ENCODE measurements around the gene GSX2.

The GSX2 gene

GRCh38 chr4:54074381-54074780, 25.6 kb upstream of the GSX2 start:
- no peak for TF ChIP-seq CTCF (IDR thresholded peaks at IDR 0.05; ENCODE audit: borderline replicate concordance, control extremely low read depth, extremely low read depth, insufficient read depth, missing control alignments)
- no peak for DNase-seq (ENCODE audit: low spot score)
- in situ Hi-C loops (cut with MboI; ENCODE audit: low sequenced_read_pairs, unreplicated experiment): no loop called here

- no peak for TF ChIP-seq CTCF (IDR thresholded peaks at IDR 0.05; ENCODE audit: borderline replicate concordance, control extremely low read depth, extremely low read depth, insufficient read depth, missing control alignments)
- in situ Hi-C loops (cut with MboI; ENCODE audit: low sequenced_read_pairs, unreplicated experiment): no loop called here
- no peak for DNase-seq (ENCODE audit: low spot score)
Measured at GRCh38 chr4:54076673-54077072, 23.3 kb upstream of the GSX2 start.

GRCh38 chr4:54077812-54078211, 22.2 kb upstream of the GSX2 start:
- TF ChIP-seq CTCF (IDR thresholded peaks at IDR 0.05; ENCODE audit: borderline replicate concordance, control extremely low read depth, extremely low read depth, insufficient read depth, missing control alignments): no peak
- in situ Hi-C loops (cut with MboI; ENCODE audit: low sequenced_read_pairs, unreplicated experiment): no loop called here
- no peak for DNase-seq (ENCODE audit: low spot score)

GRCh38 chr4:54082168-54082567, 17.8 kb upstream of the GSX2 start:
- no peak for TF ChIP-seq CTCF (IDR thresholded peaks at IDR 0.05; ENCODE audit: borderline replicate concordance, control extremely low read depth, extremely low read depth, insufficient read depth, missing control alignments)
- no peak for DNase-seq (ENCODE audit: low spot score)
- in situ Hi-C loops (cut with MboI; ENCODE audit: low sequenced_read_pairs, unreplicated experiment): no loop called here

- TF ChIP-seq CTCF (IDR thresholded peaks at IDR 0.05; ENCODE audit: borderline replicate concordance, control extremely low read depth, extremely low read depth, insufficient read depth, missing control alignments): no peak
- DNase-seq (ENCODE audit: low spot score): no peak
- in situ Hi-C loops (cut with MboI; ENCODE audit: low sequenced_read_pairs, unreplicated experiment): no loop called here
Measured at GRCh38 chr4:54085284-54085683, 14.7 kb upstream of the GSX2 start.

GRCh38 chr4:54089875-54090274, 10.1 kb upstream of the GSX2 start:
- no peak for TF ChIP-seq CTCF (IDR thresholded peaks at IDR 0.05; ENCODE audit: borderline replicate concordance, control extremely low read depth, extremely low read depth, insufficient read depth, missing control alignments)

GRCh38 chr4:54090404-54090803, 9.6 kb upstream of the GSX2 start:
- DNase-seq (ENCODE audit: low spot score): no peak
- in situ Hi-C loops (cut with MboI; ENCODE audit: low sequenced_read_pairs, unreplicated experiment): no loop called here
- TF ChIP-seq CTCF (IDR thresholded peaks at IDR 0.05; ENCODE audit: borderline replicate concordance, control extremely low read depth, extremely low read depth, insufficient read depth, missing control alignments): no peak

More at GRCh38 chr4:54089875-54090274, 10.1 kb upstream of the GSX2 start:
- in situ Hi-C loops (cut with MboI; ENCODE audit: low sequenced_read_pairs, unreplicated experiment): no loop called here
- no peak for DNase-seq (ENCODE audit: low spot score)
